ENCODE measurements around the gene CDH23.

CDH23 gene

GRCh38 chr10:71750124-71750841 is 353.6 kb downstream of the CDH23 start:
- DNase-seq: no peak

GRCh38 chr10:71750986-71751385 is 354.3 kb downstream of the CDH23 start:
- no peak for DNase-seq

- no peak for DNase-seq
Observed at GRCh38 chr10:71751515-71752224, 354.9 kb downstream of the CDH23 start.

- DNase-seq: no peak
Observed at GRCh38 chr10:71752391-71753090, 355.8 kb downstream of the CDH23 start.

- DNase-seq: no peak
Observed at GRCh38 chr10:71753091-71753959, 356.6 kb downstream of the CDH23 start.

GRCh38 chr10:71753960-71754505 is 357.3 kb downstream of the CDH23 start:
- no peak for DNase-seq

- DNase-seq: no peak
Observed at GRCh38 chr10:71754562-71754961, 357.8 kb downstream of the CDH23 start.

- DNase-seq: no peak
Observed at GRCh38 chr10:71755179-71755879, 358.6 kb downstream of the CDH23 start.

- no peak for DNase-seq
Observed at GRCh38 chr10:71756311-71757191, 359.8 kb downstream of the CDH23 start.

GRCh38 chr10:71757399-71757922 is 360.7 kb downstream of the CDH23 start:
- no peak for DNase-seq

GRCh38 chr10:71761105-71761511 is 364.4 kb downstream of the CDH23 start:
- DNase-seq: no peak

- no peak for DNase-seq
Observed at GRCh38 chr10:71761541-71762113, 364.9 kb downstream of the CDH23 start.

- DNase-seq: no peak
Observed at GRCh38 chr10:71762324-71762723, 365.6 kb downstream of the CDH23 start.

- no peak for DNase-seq
Observed at GRCh38 chr10:71763352-71764127, 366.8 kb downstream of the CDH23 start.

GRCh38 chr10:71765176-71765904 is 368.6 kb downstream of the CDH23 start:
- no peak for DNase-seq

- DNase-seq: no peak
Observed at GRCh38 chr10:71765906-71766716, 369.4 kb downstream of the CDH23 start.

GRCh38 chr10:71766717-71767419 is 370.1 kb downstream of the CDH23 start:
- no peak for DNase-seq

Data from NCI-H524 treated with DMSO at 0.1 percent for 48 hours (cell line).